ENCODE data around the gene PIP4P1.
"Not testable (repeated sequence)": the region's sequence is repeated elsewhere in the genome, so short reads cannot be mapped to it uniquely, and the experiment has no call there.

Gene PIP4P1

GRCh38 chr14:20461225-20462141, at the start of gene PIP4P1:
PIP4P1 (minus strand) TSS chr14:20461434; CDS start chr14:20461325, 109 bp downstream.
- DNase-seq (ENCODE audit: low spot score) (peak; percentile 96), FAIRE-seq (peak; percentile 78)

GRCh38 chr14:20508367-20508766, 47.1 kb upstream of the PIP4P1 start:
- no peak for DNase-seq (ENCODE audit: low spot score)
- FAIRE-seq: no peak

- not testable (repeated sequence) for DNase-seq (ENCODE audit: low spot score); FAIRE-seq
These were observed 46.3 kb upstream of the PIP4P1 start for GRCh38 chr14:20507537-20507936.

GRCh38 chr14:20506752-20507151, 45.5 kb upstream of the PIP4P1 start:
- FAIRE-seq; DNase-seq (ENCODE audit: low spot score): not testable (repeated sequence)

- FAIRE-seq; DNase-seq (ENCODE audit: low spot score): not testable (repeated sequence)
These were observed 45.0 kb upstream of the PIP4P1 start for GRCh38 chr14:20506276-20506675.

GRCh38 chr14:20503898-20504297, 42.7 kb upstream of the PIP4P1 start:
- FAIRE-seq (no peak), DNase-seq (ENCODE audit: low spot score) (no peak)

GRCh38 chr14:20501346-20501745, 40.1 kb upstream of the PIP4P1 start:
- DNase-seq (ENCODE audit: low spot score): no peak
- no peak for FAIRE-seq

- FAIRE-seq: no peak
- no peak for DNase-seq (ENCODE audit: low spot score)
These were observed 38.6 kb upstream of the PIP4P1 start for GRCh38 chr14:20499881-20500280.

- no peak for DNase-seq (ENCODE audit: low spot score)
- FAIRE-seq: no peak
These were observed 37.9 kb upstream of the PIP4P1 start for GRCh38 chr14:20499108-20499507.

GRCh38 chr14:20498622-20499021, 37.4 kb upstream of the PIP4P1 start:
- DNase-seq (ENCODE audit: low spot score): no peak

GRCh38 chr14:20494935-20495766, 33.9 kb upstream of the PIP4P1 start:
- no peak for DNase-seq (ENCODE audit: low spot score)
- FAIRE-seq: no peak

More at GRCh38 chr14:20498622-20499021, 37.4 kb upstream of the PIP4P1 start:
- no peak for FAIRE-seq

- DNase-seq (ENCODE audit: low spot score): no peak
- FAIRE-seq: no peak
These were observed 32.4 kb upstream of the PIP4P1 start for GRCh38 chr14:20493634-20494033.

GRCh38 chr14:20492486-20492885, 31.3 kb upstream of the PIP4P1 start:
- FAIRE-seq: no peak
- no peak for DNase-seq (ENCODE audit: low spot score)

GRCh38 chr14:20490563-20490962, 29.3 kb upstream of the PIP4P1 start:
- DNase-seq (ENCODE audit: low spot score): no peak

GRCh38 chr14:20489093-20489994, 28.1 kb upstream of the PIP4P1 start:
- DNase-seq (ENCODE audit: low spot score): no peak

More at GRCh38 chr14:20490563-20490962, 29.3 kb upstream of the PIP4P1 start:
- no peak for FAIRE-seq

GRCh38 chr14:20487396-20487725, 26.1 kb upstream of the PIP4P1 start:
- FAIRE-seq: no peak

More at GRCh38 chr14:20489093-20489994, 28.1 kb upstream of the PIP4P1 start:
- FAIRE-seq: no peak

GRCh38 chr14:20486684-20487395, 25.6 kb upstream of the PIP4P1 start:
- FAIRE-seq: no peak
- no peak for DNase-seq (ENCODE audit: low spot score)

More at GRCh38 chr14:20487396-20487725, 26.1 kb upstream of the PIP4P1 start:
- DNase-seq (ENCODE audit: low spot score): no peak

- no peak for FAIRE-seq
These were observed 24.7 kb upstream of the PIP4P1 start for GRCh38 chr14:20485900-20486299.

GRCh38 chr14:20482382-20482781, 21.1 kb upstream of the PIP4P1 start:
- DNase-seq (ENCODE audit: low spot score): no peak
- no peak for FAIRE-seq

More at GRCh38 chr14:20485900-20486299, 24.7 kb upstream of the PIP4P1 start:
- no peak for DNase-seq (ENCODE audit: low spot score)

GRCh38 chr14:20478894-20479293, 17.7 kb upstream of the PIP4P1 start:
- DNase-seq (ENCODE audit: low spot score) (no peak), FAIRE-seq (no peak)

Measured in RCC 7860 (cell line).